Middle frontal gyrus (tissue), 1 donor: ENCODE data around the gene MTMR3.

ENCODE experiments used
- DNase-seq: peaks from one replicate; pipeline ENCODE4 v3.0.0-alpha.2; 2015; ENCODE audit warnings: low spot score; ENCODE audit errors: extremely low spot score

The MTMR3 gene

DNA sequence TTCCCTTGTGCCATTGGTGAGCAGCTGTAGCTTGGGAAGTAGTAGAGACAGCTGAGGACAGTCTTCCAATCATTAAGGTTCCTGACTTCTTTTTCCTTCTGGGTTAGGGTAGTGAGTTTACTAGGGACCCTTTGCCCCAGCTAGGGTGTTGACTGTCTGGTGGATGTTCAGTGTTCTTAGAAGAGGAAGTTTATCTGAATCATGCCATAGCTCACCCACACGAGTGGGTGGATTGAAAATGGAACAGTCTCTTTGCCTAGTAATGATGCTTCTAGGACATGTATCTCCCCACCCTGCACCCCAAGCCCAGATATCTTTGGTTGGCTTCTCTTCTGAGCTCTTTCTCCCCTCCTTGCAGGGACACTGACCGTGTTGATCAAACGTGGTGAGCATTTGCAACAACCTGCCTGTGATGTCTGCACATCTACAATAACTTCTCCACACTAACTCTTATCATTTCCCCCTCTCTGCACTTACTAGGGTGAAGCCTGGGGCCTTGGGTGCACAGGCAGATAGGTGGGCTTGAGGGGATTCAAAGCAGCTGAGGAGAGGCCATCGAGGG, 140.2 kb downstream of the MTMR3 start:
- no peak for DNase-seq

- DNase-seq, result no peak
Measured at GRCh38 chr22:30024231-30024630, 141.3 kb downstream of the MTMR3 start.

GRCh38 chr22:30025221-30025620, 142.2 kb downstream of the MTMR3 start:
- no peak for DNase-seq

DNA sequence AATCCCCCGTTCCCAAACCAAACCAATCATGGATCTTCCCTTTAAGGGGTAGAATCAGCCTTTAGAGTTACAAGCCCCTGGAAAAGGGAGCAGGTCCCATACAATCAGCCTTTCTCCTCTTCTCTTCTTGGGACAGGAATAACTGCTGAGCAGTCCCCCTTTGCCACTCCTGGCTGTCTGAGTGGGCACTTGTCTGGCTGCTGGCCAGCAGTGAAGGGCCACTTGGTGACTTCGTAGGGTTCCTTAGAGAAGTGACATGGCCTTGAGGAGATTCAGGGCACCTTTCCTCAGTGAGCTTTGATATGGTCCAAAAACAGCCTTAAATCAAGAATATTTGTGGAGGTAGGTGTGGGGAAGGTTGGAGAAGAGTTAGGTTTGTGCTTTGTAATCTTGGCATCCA, 143.8 kb downstream of the MTMR3 start:
- no peak for DNase-seq

GRCh38 chr22:30027169-30027568, 144.2 kb downstream of the MTMR3 start:
- DNase-seq, result no peak

GRCh38 chr22:30027791-30028190, 144.8 kb downstream of the MTMR3 start:
- no peak for DNase-seq

DNA sequence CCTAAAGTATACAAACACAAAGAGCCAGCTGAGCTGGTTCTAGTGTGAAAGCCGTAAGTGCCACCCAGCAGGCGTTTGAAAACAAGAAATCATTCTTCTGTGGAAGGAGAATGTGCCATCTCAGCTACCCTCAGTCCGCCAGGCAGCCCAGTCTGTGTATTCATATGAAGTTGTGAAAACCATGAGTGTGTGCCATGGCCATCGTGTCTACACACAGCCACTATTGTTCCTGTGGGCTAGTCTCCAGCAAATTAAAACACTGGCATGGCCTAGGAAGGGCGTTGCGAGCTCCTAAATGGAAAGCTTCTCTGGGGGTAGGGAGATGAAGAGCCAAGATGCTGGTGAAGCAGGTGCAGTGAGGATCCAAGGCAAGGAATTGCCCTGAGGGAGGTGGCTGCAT, 145.8 kb downstream of the MTMR3 start:
- DNase-seq, result peak; percentile 49

- DNase-seq, result no peak
Measured at GRCh38 chr22:30029512-30029911, 146.5 kb downstream of the MTMR3 start.

DNA sequence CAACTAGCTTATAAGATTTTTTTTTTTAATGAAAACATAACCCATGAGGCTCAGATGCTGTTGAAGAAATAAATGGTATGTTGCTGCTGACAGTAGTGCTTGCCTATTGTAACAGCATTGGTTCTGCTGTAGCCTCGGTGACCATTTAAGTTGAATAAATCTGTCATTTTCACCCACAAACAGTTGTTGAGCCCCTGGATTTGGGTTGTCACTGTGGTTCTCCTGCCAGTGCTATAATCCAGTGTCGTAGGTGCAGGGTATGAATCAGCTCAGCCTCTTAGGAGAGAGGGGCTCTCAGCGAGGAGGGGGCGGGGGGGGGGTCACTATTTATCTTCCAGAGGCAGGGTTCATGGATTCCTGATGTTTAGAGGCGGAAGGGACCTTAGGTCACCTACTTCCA, 147.4 kb downstream of the MTMR3 start:
- DNase-seq, result no peak

DNA sequence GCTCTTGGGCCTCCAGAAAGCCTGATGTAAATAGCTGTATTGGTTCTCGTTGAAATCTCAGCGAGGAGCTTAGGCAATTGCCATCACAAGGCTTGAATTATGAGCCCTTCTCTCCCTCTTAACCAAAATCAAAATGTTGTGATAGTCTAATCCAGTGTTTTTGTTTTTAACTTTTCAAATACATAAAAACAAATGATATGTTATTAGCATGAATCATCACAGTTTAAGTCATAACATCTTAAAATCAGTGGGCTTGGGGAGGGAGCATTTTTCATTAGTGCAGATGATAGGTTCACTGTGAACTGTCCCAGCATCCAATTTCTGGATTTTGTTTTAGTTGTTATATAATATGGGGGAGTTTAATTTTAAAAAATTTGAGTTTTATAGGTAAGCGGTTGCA, 148.4 kb downstream of the MTMR3 start:
- DNase-seq, result no peak

DNA sequence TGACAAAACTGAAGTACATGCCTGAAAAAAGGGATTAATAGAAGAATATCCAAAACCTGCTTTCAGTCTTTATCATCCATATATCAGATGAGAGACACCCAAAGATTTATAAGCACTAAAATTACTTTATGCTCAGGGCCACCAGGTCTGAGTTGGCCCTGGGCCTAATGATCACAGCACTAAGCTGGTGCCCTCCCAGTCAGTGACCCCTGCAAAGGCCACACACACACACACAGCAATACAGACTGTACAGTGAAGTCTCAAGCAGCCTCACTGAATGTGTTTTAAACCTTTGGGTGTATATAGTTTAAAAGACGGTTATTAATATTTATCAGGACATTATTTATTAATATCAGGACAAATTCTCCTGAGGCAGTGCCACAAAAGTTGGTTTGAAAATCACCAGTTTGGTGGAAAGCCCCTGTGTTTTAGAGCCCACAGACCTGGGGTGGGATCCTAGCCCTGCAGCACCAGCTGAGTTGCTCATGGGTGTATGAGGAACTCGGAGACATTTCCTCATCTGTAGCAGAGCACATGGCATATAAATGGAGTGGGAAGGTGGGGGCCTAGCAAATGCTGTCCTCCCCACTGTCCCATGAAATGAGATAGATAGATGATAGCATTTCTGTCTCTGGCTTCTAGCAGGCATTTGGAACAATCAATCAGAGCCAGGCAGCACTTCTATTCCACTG, 148.9 kb downstream of the MTMR3 start:
- DNase-seq, result no peak

GRCh38 chr22:30033137-30033536, 150.2 kb downstream of the MTMR3 start:
- no peak for DNase-seq

DNA sequence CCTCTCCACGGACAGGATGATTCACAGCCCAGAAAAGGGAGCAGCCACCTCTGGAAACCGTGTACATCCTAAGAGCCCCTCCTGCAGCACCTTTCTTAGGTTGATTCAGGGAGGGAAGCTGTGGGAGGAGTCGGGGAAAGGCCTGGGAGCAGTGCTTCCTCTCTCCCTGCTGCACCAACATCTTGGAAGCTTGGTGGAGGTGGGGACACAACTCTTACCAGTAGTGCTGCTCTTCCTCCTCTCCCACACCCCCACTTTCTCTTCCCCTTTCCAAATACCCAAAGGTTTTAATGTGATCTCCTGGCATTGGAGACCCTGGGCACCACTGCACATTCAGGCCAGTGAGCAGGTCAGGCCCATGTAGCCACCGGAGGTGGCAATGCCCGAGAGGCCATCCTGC, 150.9 kb downstream of the MTMR3 start:
- no peak for DNase-seq

- no peak for DNase-seq
Measured at GRCh38 chr22:30036656-30037055, 153.7 kb downstream of the MTMR3 start.

DNA sequence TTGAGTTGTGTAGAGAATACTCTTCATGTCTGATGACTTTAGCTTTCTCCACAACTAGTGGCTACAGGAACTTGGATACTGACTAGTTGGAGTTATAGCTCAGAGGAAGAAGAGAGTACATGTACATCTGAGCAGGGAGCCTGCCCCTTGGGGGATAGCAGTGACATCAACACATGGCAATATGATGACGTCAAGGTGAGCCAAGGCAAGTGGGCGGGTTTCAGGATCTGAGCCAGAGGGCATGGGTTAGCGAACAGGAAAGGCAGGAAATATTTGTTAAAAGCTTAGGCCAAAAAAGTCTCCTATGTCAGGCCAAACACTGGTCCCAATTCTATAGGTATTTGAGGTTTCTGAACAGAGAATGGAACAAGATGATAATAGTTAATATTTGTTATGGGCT, 155.2 kb downstream of the MTMR3 start:
- no peak for DNase-seq

DNA sequence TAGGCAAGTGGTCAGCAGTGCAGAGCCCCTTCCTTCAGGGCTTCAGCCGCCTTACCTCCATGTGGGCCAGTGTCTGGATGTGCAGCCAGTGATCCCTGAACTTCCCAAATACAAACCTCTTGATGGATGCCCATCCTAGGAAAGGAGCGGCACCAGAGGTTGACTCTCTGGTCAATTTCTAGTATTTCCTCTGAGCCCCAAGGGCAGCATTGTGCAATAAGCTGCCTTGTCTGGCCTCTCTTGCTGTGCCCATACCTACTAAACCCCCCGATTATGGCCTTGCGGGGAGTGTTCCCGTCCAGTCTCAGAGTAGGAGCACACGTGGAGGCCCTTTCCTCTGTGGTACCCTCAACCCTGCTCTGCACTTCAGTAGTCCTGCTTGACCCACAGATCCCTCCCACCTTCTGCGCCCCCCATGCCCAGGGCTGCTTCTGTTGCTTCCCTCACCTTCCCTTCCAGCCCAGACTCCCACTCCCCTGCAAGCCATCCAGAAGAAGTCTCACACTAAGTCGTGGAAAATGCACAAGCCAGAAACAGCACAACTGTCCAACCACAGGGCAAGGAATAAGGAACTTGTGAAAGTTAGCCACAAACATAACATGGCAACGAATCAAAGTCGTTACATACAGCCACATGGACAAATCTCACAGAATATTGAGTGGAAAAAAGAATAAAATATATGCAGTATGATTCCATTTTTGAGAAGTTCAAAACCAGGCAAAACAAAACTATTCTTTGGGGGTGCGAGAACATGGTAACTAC, 157.7 kb downstream of the MTMR3 start:
- no peak for DNase-seq

GRCh38 chr22:30041475-30041874, 158.5 kb downstream of the MTMR3 start:
- DNase-seq, result no peak

- DNase-seq, result no peak
Measured at GRCh38 chr22:30041881-30042280, 158.9 kb downstream of the MTMR3 start.

DNA sequence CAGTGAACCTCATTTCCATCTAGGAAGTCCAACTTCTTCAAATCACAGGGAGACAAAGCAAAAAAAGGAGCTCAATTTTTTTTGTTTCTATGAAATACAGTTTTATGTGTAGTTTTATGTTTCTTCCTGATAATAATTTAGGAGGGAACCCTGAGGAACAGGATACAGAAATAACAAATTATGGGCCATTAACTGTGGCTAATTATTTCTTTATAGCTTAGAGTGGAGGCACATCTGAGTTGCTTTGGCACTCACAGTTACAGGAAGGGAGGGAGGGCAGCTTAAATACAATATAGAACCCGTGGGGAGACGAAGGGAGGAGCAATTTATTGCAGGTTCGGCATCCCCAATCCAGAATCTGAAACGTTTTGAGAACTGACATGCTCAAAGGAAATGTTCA, 160.2 kb downstream of the MTMR3 start:
- no peak for DNase-seq

- no peak for DNase-seq
Measured at GRCh38 chr22:30044369-30044768, 161.4 kb downstream of the MTMR3 start.

GRCh38 chr22:30044881-30045493, 162.0 kb downstream of the MTMR3 start:
- no peak for DNase-seq

DNA sequence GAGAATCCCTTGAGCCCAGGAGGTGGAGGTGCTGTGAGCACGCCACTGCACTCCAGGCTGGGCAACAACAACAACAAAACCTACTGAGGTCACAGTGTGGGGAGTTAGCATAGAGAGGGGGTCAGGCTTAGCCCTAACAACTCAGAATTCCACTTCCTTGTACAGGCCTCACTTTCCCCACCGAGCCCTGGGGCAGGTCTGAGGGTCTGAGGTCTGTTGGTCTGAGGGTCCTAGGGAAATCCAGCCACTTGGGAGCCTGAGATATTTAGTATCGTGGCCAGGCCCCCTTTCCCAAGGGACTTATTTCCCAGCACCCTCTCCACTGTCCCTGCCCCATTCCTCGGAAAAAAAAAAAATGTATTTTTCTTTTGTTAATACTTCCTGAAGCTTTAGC, 162.5 kb downstream of the MTMR3 start:
- DNase-seq, result no peak
